Measurements from ENCODE around the gene NECAB2. TPM values are rescaled to one million over a fixed set of nuclear protein-coding genes. Genes with fewer than 3 reads are reported as not detected.
A peak's percentile ranks its signal among the peaks of the same experiment; 100 is the strongest.

NECAB2 gene
- total RNA-seq, 2 donors from 2014 or later: 1.0 to 3.6 TPM

DNA sequence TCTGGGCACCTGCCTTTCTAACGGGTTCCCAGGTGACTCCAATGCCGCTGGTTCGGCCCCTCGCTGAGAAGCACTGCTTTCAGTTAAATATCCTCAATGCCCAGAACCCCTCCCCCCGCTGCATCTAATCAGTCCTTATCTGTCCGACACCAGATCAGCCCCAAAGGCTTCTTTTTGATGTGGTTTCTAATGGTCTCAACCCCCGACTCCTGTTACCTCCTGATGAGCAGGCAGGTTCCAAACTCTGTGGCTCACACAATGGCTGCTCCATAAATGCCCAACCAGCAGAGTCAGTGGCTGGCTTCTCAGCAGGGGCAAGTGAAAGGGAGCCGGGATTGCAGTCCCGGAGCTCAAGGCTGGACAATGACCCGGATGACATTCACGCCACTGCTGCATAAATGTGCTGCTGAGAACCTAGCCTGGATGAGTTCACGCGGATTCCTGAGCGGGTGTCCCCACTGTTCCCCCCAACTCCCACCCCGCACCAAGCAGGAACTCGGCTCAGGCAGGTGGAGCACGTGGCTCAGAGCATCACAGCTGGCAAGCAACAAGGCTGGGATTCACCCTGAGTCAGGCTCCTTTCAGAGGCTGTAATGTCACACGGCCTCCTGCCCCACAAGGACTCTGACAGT, 75.6 kb downstream of the NECAB2 start:
- intact Hi-C loops (cut with DNase I): loop anchor here (10.0 kb wide), 2 partner anchors 79 to 209 kb away; partner anchors contain the start of gene NECAB2
- TF ChIP-seq, protein P1, sequence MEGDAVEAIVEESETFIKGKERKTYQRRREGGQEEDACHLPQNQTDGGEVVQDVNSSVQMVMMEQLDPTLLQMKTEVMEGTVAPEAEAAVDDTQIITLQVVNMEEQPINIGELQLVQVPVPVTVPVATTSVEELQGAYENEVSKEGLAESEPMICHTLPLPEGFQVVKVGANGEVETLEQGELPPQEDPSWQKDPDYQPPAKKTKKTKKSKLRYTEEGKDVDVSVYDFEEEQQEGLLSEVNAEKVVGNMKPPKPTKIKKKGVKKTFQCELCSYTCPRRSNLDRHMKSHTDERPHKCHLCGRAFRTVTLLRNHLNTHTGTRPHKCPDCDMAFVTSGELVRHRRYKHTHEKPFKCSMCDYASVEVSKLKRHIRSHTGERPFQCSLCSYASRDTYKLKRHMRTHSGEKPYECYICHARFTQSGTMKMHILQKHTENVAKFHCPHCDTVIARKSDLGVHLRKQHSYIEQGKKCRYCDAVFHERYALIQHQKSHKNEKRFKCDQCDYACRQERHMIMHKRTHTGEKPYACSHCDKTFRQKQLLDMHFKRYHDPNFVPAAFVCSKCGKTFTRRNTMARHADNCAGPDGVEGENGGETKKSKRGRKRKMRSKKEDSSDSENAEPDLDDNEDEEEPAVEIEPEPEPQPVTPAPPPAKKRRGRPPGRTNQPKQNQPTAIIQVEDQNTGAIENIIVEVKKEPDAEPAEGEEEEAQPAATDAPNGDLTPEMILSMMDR (IDR thresholded peaks at IDR 0.05): no peak
- no peak for TF ChIP-seq POLR2A (IDR thresholded peaks at IDR 0.05)
- Histone ChIP-seq H3K4me1 (peaks cover 11% of the 10 kb centered on the region), H3K9me3 (no peaks in the 10 kb centered on the region), H3K27ac (no peak overlapping the region), H3K4me3 (no peak overlapping the region), H3K36me3 (replicated peaks in 1 of 2; ENCODE audit: insufficient read depth in 1 of 2, low read depth in 2 of 2) (no peaks in the 10 kb centered on the region), H3K27me3 (no peaks in the 10 kb centered on the region)
- 62 to 64% methylated on average over 16 to 18 of the region's 18 CpGs for WGBS, 2 donors
- DNase-seq (no peak), ATAC-seq (no peak)

DNA sequence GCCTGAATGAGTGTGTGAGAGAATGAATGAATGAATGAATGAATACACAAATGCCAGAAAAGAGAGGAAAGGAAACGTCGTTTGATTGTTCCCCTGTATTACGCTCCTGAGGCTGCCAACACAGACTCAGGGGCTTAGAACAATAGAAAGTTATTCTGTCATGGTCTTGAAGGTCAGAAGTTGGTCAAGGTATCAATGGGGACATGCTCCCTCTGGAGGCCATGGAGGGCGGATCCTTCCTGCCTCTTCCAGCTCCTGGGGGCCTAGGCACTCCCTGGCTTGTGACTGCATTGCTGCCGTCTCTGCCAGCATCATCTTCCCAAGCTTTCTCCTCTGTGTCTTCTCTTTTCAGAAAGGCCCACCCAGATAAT, 76.1 kb downstream of the NECAB2 start:
- WGBS, 2 donors: 39 to 52% methylated on average over 4 to 5 of the region's 5 CpGs

DNA sequence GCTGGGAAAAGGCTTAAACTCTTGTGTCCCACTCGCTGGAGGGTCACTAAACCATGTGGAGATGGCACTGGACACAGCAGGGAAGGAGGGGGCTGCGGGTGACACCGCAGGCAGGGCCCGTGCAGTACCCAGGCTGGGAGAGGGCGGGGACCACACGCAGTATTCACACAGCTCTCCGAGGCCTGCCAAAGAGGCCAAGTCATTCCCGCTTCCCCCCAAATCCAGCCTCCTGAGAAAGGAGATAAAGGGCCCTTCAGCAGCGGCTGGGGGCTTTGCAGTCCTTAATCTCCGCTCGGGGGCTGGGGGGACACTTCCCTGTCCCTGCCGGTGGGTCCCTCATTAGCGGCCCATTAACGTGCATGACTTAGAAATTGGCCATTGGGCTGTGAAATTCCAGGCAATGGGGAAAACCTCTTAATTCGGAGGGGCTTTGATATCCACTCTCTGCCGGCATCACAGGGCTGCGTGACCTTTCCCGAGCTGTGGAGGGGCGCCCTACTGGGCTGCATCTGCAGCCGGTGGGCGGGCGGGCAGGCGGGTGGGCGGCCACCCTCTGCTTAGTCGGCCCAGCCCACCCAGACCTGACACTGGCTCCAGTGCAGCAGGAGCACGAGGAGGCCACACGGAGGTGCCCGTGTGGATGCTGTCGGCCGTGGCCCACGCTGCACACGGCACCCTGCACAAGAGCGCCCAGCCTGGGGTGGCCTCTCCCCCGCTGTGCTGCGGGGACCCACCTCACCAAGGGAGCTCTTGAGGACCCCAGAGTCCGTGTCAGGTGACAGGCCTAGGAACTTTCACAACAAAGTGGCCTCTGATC, 77.2 kb downstream of the NECAB2 start:
- Histone ChIP-seq H3K36me3 (replicated peaks in 1 of 2; ENCODE audit: insufficient read depth in 1 of 2, low read depth in 2 of 2) (no peaks in the 10 kb centered on the region), H3K4me3 (no peak overlapping the region), H3K27ac (no peak overlapping the region), H3K4me1 (peaks cover 27% of the 10 kb centered on the region), H3K27me3 (no peaks in the 10 kb centered on the region), H3K9me3 (no peaks in the 10 kb centered on the region)
- WGBS, 2 donors: 66 to 70% methylated on average over 11 to 26 of the region's 36 CpGs
- TF ChIP-seq POLR2A (IDR thresholded peaks at IDR 0.05): no peak
- TF ChIP-seq, protein P1 (IDR thresholded peaks at IDR 0.05): no peak
- ATAC-seq (no peak), DNase-seq (no peak)
- intact Hi-C loops (cut with DNase I): loop anchor here (10.0 kb wide), 2 partner anchors 80 to 210 kb away; partner anchors contain the start of gene NECAB2

More for the DNA sequence above, 76.1 kb downstream of the NECAB2 start:
- intact Hi-C loops (cut with DNase I): loop anchor here (10.0 kb wide), 2 partner anchors 79 to 209 kb away; partner anchors contain the start of gene NECAB2
- H3K9me3 ChIP-seq: no peaks in the 10 kb centered on the region
- no peak for TF ChIP-seq POLR2A (IDR thresholded peaks at IDR 0.05)
- TF ChIP-seq, protein P1 (IDR thresholded peaks at IDR 0.05): peak in 4 of 7 experiments; percentile 24 to 28 (median 26)
- no peaks in the 10 kb centered on the region for H3K36me3 ChIP-seq (replicated peaks in 1 of 2; ENCODE audit: insufficient read depth in 1 of 2, low read depth in 2 of 2)
- no peak overlapping the region for H3K4me3 ChIP-seq
- ATAC-seq (no peak), DNase-seq (peak in 1 of 4 donors; percentile 39)
- H3K27ac ChIP-seq: no peak overlapping the region
- no peaks in the 10 kb centered on the region for H3K27me3 ChIP-seq
- peaks cover 16% of the 10 kb centered on the region for H3K4me1 ChIP-seq

DNA sequence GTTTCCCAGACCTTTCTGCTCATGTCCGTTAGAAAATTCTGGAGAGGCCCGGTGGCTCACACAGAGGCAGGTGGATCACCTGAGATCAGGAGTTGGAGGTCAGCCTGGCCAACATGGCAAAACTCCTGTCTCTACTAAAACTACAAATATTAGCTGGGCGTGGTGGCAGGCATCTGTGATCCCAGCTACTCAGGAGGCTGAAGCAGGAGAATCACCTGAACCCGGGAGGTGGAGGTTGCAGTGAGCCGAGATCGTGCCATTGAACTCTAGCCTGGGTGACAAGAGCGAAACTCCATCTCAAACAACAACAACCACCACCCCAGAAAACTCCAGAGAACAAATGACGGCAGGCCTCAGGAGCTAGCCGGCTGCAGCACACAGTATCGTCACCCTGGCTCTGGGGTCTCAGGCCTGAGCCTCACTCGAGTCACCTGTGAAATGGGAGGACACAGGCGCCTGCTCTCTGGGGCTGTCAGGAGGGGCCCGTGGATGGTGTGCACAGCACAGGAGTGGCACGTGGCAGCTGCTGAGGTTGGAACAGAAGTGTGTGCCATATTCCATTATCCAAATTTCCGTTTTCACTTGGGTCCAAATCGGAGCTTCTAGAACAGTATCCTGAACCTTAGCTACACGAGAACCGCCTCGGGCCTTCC, 77.9 kb downstream of the NECAB2 start:
- TF ChIP-seq, protein P1 (IDR thresholded peaks at IDR 0.05): no peak
- no peak for TF ChIP-seq POLR2A (IDR thresholded peaks at IDR 0.05)
- no peak for DNase-seq
- intact Hi-C loops (cut with DNase I): loop anchor here (10.0 kb wide), 2 partner anchors 81 to 211 kb away; partner anchors contain the start of gene NECAB2
- no peak for ATAC-seq
- 92% methylated on average over 16 to 19 of the region's 19 CpGs for WGBS, 2 donors
- Histone ChIP-seq H3K27ac (no peak overlapping the region), H3K27me3 (no peaks in the 10 kb centered on the region), H3K4me3 (no peak overlapping the region), H3K36me3 (replicated peaks in 1 of 2; ENCODE audit: insufficient read depth in 1 of 2, low read depth in 2 of 2) (no peaks in the 10 kb centered on the region), H3K4me1 (peaks cover 27% of the 10 kb centered on the region), H3K9me3 (no peaks in the 10 kb centered on the region)

All from body of pancreas (tissue), 4 donors.